ENCODE data around the gene SLC12A5. TPM values are rescaled to one million over a fixed set of nuclear protein-coding genes. Genes with fewer than 3 reads are reported as not detected.

Gene SLC12A5
- total and polyA plus RNA-seq, 2 donors (not counting 1 experiment from before 2014, with no cell fraction given): 0.32 TPM; not detected in 1

DNA sequence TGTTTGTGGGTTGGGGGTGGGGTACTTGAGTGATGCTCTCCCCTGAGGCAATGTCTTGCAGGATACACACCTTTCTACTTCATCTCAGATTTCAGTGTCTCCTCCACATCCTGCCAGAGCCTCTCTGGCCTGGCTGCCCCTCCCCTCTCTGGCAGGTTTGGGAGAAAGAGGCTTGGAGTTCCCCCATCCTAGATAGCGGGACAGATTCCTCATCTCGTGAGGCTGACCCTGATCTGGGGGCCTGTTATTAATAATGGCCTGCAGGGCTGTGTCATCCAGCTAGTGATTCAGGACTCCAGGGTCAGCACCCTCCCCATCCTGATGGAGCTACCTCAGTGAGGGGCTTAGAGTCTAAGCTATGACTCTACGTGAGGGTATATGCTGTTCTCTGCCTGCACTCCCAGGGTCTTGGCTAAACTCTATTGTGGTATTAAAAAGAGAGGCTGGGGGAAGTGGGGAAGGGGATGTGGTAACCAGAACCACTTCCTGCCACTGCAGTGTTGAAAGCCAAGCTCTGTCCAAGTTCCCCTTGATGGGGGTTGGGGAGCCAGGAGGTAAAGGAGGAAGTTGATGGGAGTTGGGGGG, 24.0 kb upstream of the SLC12A5 start:
- Histone ChIP-seq H3K27ac (ENCODE audit: low read length in 2 of 2) (no peak overlapping the region), H3K4me3 (ENCODE audit: control extremely low read depth in 1 of 5, extremely low read depth in 1 of 5, insufficient read depth in 1 of 5, low read depth in 2 of 5, low read length in 4 of 5) (peak overlapping the region in 3 of 5 experiments; percentile 21 to 25 (median 24)), H3K27me3 (replicated peaks in 1 of 4; ENCODE audit: control extremely low read depth in 1 of 4, control insufficient read depth in 3 of 4, insufficient read depth in 4 of 4, low read length in 3 of 4) (peaks cover 0 to 18% (median 7%) of the 10 kb centered on the region in 4 experiments), H3K4me1 (ENCODE audit: control insufficient read depth in 2 of 2, insufficient read depth in 2 of 2, low read length in 2 of 2) (peaks cover 76 to 77% of the 10 kb centered on the region in 2 donors), H3K9ac (ENCODE audit: low read length) (peak overlapping the region; percentile 4), H3K4me2 (replicated peaks; ENCODE audit: low read depth, low read length, poor library complexity, severe bottlenecking) (peak overlapping the region; percentile 70), H4K20me1 (ENCODE audit: control insufficient read depth, insufficient read depth, low read length, poor library complexity, severe bottlenecking) (no peaks in the 10 kb centered on the region), H3K36me3 (replicated peaks in 1 of 2; ENCODE audit: control extremely low read depth in 1 of 2, control insufficient read depth in 1 of 2, extremely low read depth in 1 of 2, insufficient read depth in 2 of 2, low read length in 1 of 2) (no peaks in the 10 kb centered on the region), H3K79me2 (ENCODE audit: control insufficient read depth, insufficient read depth, low read length) (no peaks in the 10 kb centered on the region), H3K9me3 (ENCODE audit: control extremely low read depth in 1 of 3, control insufficient read depth in 2 of 3, insufficient read depth in 1 of 3, low read length in 2 of 3) (peaks cover 0 to 4% (median 0%) of the 10 kb centered on the region in 3 donors), H2AFZ (ENCODE audit: insufficient read depth, low read depth, low read length, poor library complexity, severe bottlenecking) (no peak overlapping the region)
- no peak for TF ChIP-seq CTCF (IDR thresholded peaks at IDR 0.05)
- no peak for TF ChIP-seq EZH2 (IDR thresholded peaks at IDR 0.05; ENCODE audit: borderline replicate concordance, insufficient read depth, low read depth, low read length, poor library complexity, severe bottlenecking)
- CTCF ChIA-PET: interaction anchor here (0.6 to 3.3 kb wide), 4 partner anchors 9 to 402 kb away, joined by 3 to 16 read pairs (median 8); partner anchors contain the start of gene ELMO2
- WGBS (ENCODE audit: insufficient coverage): 0% methylated on average over 2 of the region's 3 CpGs
- ATAC-seq (ENCODE audit: low read depth) (peak; percentile 53), DNase-seq (peak; percentile 70)
- peaks cover 19% of the 10 kb centered on the region for H3K27me3 Mint-ChIP-seq
- POLR2A ChIA-PET: interaction anchor here (0.5 to 1.0 kb wide), 2 partner anchors 35 to 133 kb away, joined by 4 read pairs; no protein-coding TSS in a partner anchor
- intact Hi-C loops (cut with micrococcal nuclease): no loop called here
- peaks cover 66% of the 10 kb centered on the region for H3K4me1 Mint-ChIP-seq
- no peaks in the 10 kb centered on the region for H3K9me3 Mint-ChIP-seq (ENCODE audit: insufficient read depth)
- peak overlapping the region; percentile 75 for H3K27ac Mint-ChIP-seq
- H3K4me3 Mint-ChIP-seq: peak overlapping the region; percentile 79

- Histone ChIP-seq H4K20me1 (ENCODE audit: control insufficient read depth, insufficient read depth, low read length, poor library complexity, severe bottlenecking) (no peaks in the 10 kb centered on the region), H3K27ac (ENCODE audit: low read length in 2 of 2) (no peak overlapping the region), H3K79me2 (ENCODE audit: control insufficient read depth, insufficient read depth, low read length) (no peaks in the 10 kb centered on the region), H2AFZ (ENCODE audit: insufficient read depth, low read depth, low read length, poor library complexity, severe bottlenecking) (no peak overlapping the region), H3K9ac (ENCODE audit: low read length) (no peak overlapping the region), H3K36me3 (replicated peaks in 1 of 2; ENCODE audit: control extremely low read depth in 1 of 2, control insufficient read depth in 1 of 2, extremely low read depth in 1 of 2, insufficient read depth in 2 of 2, low read length in 1 of 2) (no peaks in the 10 kb centered on the region), H3K4me1 (ENCODE audit: control insufficient read depth in 2 of 2, insufficient read depth in 2 of 2, low read length in 2 of 2) (peaks cover 77 to 78% of the 10 kb centered on the region in 2 donors), H3K9me3 (ENCODE audit: control extremely low read depth in 1 of 3, control insufficient read depth in 2 of 3, insufficient read depth in 1 of 3, low read length in 2 of 3) (peaks cover 0 to 15% (median 0%) of the 10 kb centered on the region in 3 donors), H3K4me2 (replicated peaks; ENCODE audit: low read depth, low read length, poor library complexity, severe bottlenecking) (peak overlapping the region; percentile 70), H3K4me3 (ENCODE audit: control extremely low read depth in 1 of 5, extremely low read depth in 1 of 5, insufficient read depth in 1 of 5, low read depth in 2 of 5, low read length in 4 of 5) (no peak overlapping the region), H3K27me3 (replicated peaks in 1 of 4; ENCODE audit: control extremely low read depth in 1 of 4, control insufficient read depth in 3 of 4, insufficient read depth in 4 of 4, low read length in 3 of 4) (peaks cover 0 to 28% (median 18%) of the 10 kb centered on the region in 4 experiments)
- Mint-ChIP-seq H3K9me3 (ENCODE audit: insufficient read depth) (no peaks in the 10 kb centered on the region), H3K27ac (peak overlapping the region; percentile 50), H3K4me3 (peak overlapping the region; percentile 52), H3K27me3 (peaks cover 30% of the 10 kb centered on the region), H3K4me1 (peaks cover 69% of the 10 kb centered on the region)
- intact Hi-C loops (cut with micrococcal nuclease): no loop called here
- TF ChIP-seq EZH2 (IDR thresholded peaks at IDR 0.05; ENCODE audit: borderline replicate concordance, insufficient read depth, low read depth, low read length, poor library complexity, severe bottlenecking): no peak
- ATAC-seq (ENCODE audit: low read depth) (no peak), DNase-seq (no peak)
- POLR2A ChIA-PET: no interaction called here
- WGBS (ENCODE audit: insufficient coverage): 74% methylated on average over 3 of the region's 6 CpGs
- CTCF ChIA-PET: interaction anchor here (1.7 to 3.3 kb wide), 2 partner anchors 20 to 36 kb away, joined by 4 to 16 read pairs; no protein-coding TSS in a partner anchor
These were observed 22.9 kb upstream of the SLC12A5 start for GRCh38 chr20:46006022-46006705.
